OCI-LY7 (cell line): ENCODE measurements around the gene DSCAM. TPM values are rescaled to one million over a fixed set of nuclear protein-coding genes. Genes with fewer than 3 reads are reported as not detected.

Experiments
- BruUV-seq: library from RNA; stranded (reverse); fragments of 400-500 nt; replicated peaks from 2 replicates; lab custom pipeline; 2021; lab: Mats Ljungman, UMichigan
- CTCF ChIA-PET: fragments of 300-600 bp; sonication (Branson Sonifier 250); formaldehyde crosslinking; loops from one replicate; lab custom pipeline; 2022; ENCODE audit warnings: antibody characterized with exemption; ENCODE audit not compliant: unreplicated experiment; lab: Charles Lee
- POLR2A ChIA-PET: fragments of 300-600 bp; sonication (Branson Sonifier 250); formaldehyde crosslinking; loops from one replicate; lab custom pipeline; 2022; ENCODE audit warnings: antibody characterized with exemption; lab: Charles Lee
- DNase-seq: peaks from one replicate; pipeline ENCODE4 v3.0.0-alpha.2; 2015; ENCODE audit warnings: low spot score
- H2AFZ ChIP-seq: fragments of 200-600 bp; sonication (generic), shearing (Covaris generic); 2 replicates; pipeline ENCODE4 v1.6.1; 2014; ENCODE audit warnings: mild to moderate bottlenecking, antibody characterized with exemption, low read length, moderate library complexity
- H3K27ac ChIP-seq: fragments of 200-600 bp; sonication (generic); 2 replicates; pipeline ENCODE4 v1.5.1; 2014; ENCODE audit warnings: mixed run types, low read depth, mild to moderate bottlenecking, moderate library complexity, low read length, inconsistent platforms; ENCODE audit not compliant: poor library complexity, severe bottlenecking
- H3K36me3 ChIP-seq: fragments of 200-600 bp; sonication (generic); 2 replicates; pipeline ENCODE4 v1.6.1; 2014; ENCODE audit warnings: mild to moderate bottlenecking, antibody characterized with exemption, low read length, moderate library complexity, mixed read lengths; ENCODE audit not compliant: insufficient read depth
- H3K4me1 ChIP-seq: fragments of 200-600 bp; sonication (generic); 2 replicates; pipeline ENCODE4 v1.5.1; 2014; ENCODE audit warnings: mild to moderate bottlenecking, low read length; ENCODE audit not compliant: insufficient read depth, poor library complexity, severe bottlenecking
- H3K4me2 ChIP-seq: fragments of 200-600 bp; sonication (generic); 2 replicates; pipeline ENCODE4 v1.6.1; 2014; ENCODE audit warnings: mild to moderate bottlenecking, low read length
- H3K4me3 ChIP-seq: fragments of 200-600 bp; sonication (generic); 2 replicates; pipeline ENCODE4 v1.5.1; 2014; ENCODE audit warnings: mild to moderate bottlenecking, low read depth, low read length; ENCODE audit not compliant: poor library complexity, severe bottlenecking
- H3K79me2 ChIP-seq: fragments of 200-600 bp; sonication (generic); 2 replicates; pipeline ENCODE4 v1.6.1; 2016; ENCODE audit warnings: low read depth, mild to moderate bottlenecking, low read length, moderate library complexity, mixed read lengths; ENCODE audit not compliant: insufficient read depth
- H3K9me2 ChIP-seq: fragments of 200-600 bp; sonication (generic); 2 replicates; pipeline ENCODE4 v1.6.1; 2016; ENCODE audit warnings: mild to moderate bottlenecking, low read length, mixed read lengths; ENCODE audit not compliant: insufficient read depth
- H3K9me3 ChIP-seq: fragments of 200-600 bp; sonication (generic); 2 replicates; pipeline ENCODE4 v1.6.1; 2014; ENCODE audit warnings: mild to moderate bottlenecking, mixed run types, low read length, mixed read lengths
- H4K20me1 ChIP-seq: fragments of 200-600 bp; sonication (generic); 2 replicates; pipeline ENCODE4 v1.6.1; 2014; ENCODE audit warnings: mild to moderate bottlenecking, antibody characterized with exemption, low read length, moderate library complexity, mixed read lengths; ENCODE audit not compliant: insufficient read depth
- CTCF ChIP-seq: fragments of 200-600 bp; sonication (generic); conservative IDR thresholded peaks from 2 replicates; pipeline ENCODE4 v1.5.1; 2014; ENCODE audit warnings: mild to moderate bottlenecking, antibody characterized with exemption, low read length, moderate library complexity, mixed read lengths
- EZH2phosphoT487 ChIP-seq: fragments of 200-600 bp; sonication (generic); IDR thresholded peaks from 2 replicates; pipeline ENCODE4 v1.6.1; 2018; ENCODE audit warnings: low read depth, borderline replicate concordance, mild to moderate bottlenecking, mixed run types, antibody characterized with exemption, low read length, moderate library complexity, mixed read lengths
- intact Hi-C: fragments of 100-400 bp; cut with micrococcal nuclease; formaldehyde crosslinking; loops from one replicate; pipeline ENCODE4 v1.10.0; 2022; ENCODE audit not compliant: unreplicated experiment
- total RNA-seq, 2 experiments: library from RNA; depleted of rRNA in 1 of 2; stranded (reverse); fragments of >200 nt in 1 of 2; shearing (Covaris generic) in 1 of 2; gene quantifications; 2 replicates each; pipeline ENCODE4 v1.2.3, GENCODE V29; 2014 to 2022

Gene DSCAM
- total RNA-seq, 2 experiments from 2014 or later = not detected

DNA sequence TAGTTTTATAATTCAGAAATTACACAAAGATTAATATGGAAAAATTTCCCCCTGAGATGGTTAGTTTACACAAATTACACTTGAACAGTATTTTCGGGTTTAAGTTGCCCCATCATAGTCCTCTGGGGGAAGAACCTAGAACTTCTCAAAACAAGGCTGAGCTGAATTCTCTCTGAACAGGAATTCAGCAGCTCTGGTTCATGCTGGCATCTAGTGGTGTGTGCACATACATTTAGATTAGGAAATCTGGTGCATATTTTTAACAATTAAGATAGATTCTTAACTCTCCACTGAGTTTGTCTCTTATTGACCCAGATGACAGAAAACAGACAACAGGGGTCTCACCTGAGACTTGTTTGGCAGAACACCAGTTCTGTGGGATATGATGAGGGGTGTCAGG, 410.7 kb downstream of the DSCAM start:
- no TSS peak for BruUV-seq
- CTCF ChIA-PET = no interaction called here
- H2AFZ ChIP-seq = no peak overlapping the region
- POLR2A ChIA-PET = no interaction called here
- H3K4me3 ChIP-seq = no peak overlapping the region
- no peaks in the 10 kb centered on the region for H3K9me2 ChIP-seq
- no peaks in the 10 kb centered on the region for H3K36me3 ChIP-seq
- no peaks in the 10 kb centered on the region for H4K20me1 ChIP-seq
- H3K27ac ChIP-seq = no peak overlapping the region
- no peak for DNase-seq
- H3K4me2 ChIP-seq = no peak overlapping the region
- H3K4me1 ChIP-seq = no peaks in the 10 kb centered on the region
- H3K79me2 ChIP-seq = no peaks in the 10 kb centered on the region
- intact Hi-C loops = no loop called here
- TF ChIP-seq CTCF (no peak), EZH2phosphoT487 (no peak)
- H3K9me3 ChIP-seq = 0 out of 2 replicates have a peak, but pooled peaks cover 6% of the 10 kb centered on the region

GRCh38 chr21:40433538-40433937, 413.4 kb downstream of the DSCAM start:
- H3K4me2 ChIP-seq = no peak overlapping the region
- POLR2A ChIA-PET = no interaction called here
- TF ChIP-seq EZH2phosphoT487 (no peak), CTCF (no peak)
- no peaks in the 10 kb centered on the region for H3K4me1 ChIP-seq
- CTCF ChIA-PET = no interaction called here
- H4K20me1 ChIP-seq = no peaks in the 10 kb centered on the region
- no peaks in the 10 kb centered on the region for H3K9me2 ChIP-seq
- H3K36me3 ChIP-seq = no peaks in the 10 kb centered on the region
- H2AFZ ChIP-seq = no peak overlapping the region
- intact Hi-C loops = no loop called here
- DNase-seq = no peak
- H3K4me3 ChIP-seq = no peak overlapping the region
- H3K79me2 ChIP-seq = no peaks in the 10 kb centered on the region
- H3K9me3 ChIP-seq = 0 out of 2 replicates have a peak, but pooled peaks cover 5% of the 10 kb centered on the region
- H3K27ac ChIP-seq = no peak overlapping the region
- no TSS peak for BruUV-seq

- Histone ChIP-seq H3K4me2 (no peak overlapping the region), H3K36me3 (no peaks in the 10 kb centered on the region), H3K79me2 (no peaks in the 10 kb centered on the region), H3K4me3 (no peak overlapping the region), H4K20me1 (no peaks in the 10 kb centered on the region), H3K9me3 (no peaks in the 10 kb centered on the region), H3K4me1 (no peaks in the 10 kb centered on the region), H2AFZ (no peak overlapping the region), H3K27ac (no peak overlapping the region), H3K9me2 (no peaks in the 10 kb centered on the region)
- no TSS peak for BruUV-seq
- intact Hi-C loops = no loop called here
- POLR2A ChIA-PET = interaction anchor here (0.6 to 0.8 kb wide), 3 partner anchors 12 to 41 kb away, joined by 3 to 6 read pairs (median 3); no protein-coding TSS in a partner anchor
- no peak for TF ChIP-seq EZH2phosphoT487
- no peak for DNase-seq
- CTCF ChIA-PET = no interaction called here
Observed at GRCh38 chr21:40425981-40426380, 421.0 kb downstream of the DSCAM start.
